Activated T-helper 9 cell treated with anti-CD3 and anti-CD28 coated beads, Interleukin-2, amount 50 U/mL, for 16 hours (primary cell): ENCODE results near the gene NFATC4.

ENCODE experiments used
- DNase-seq: peaks from one replicate; pipeline ENCODE4 v3.0.0-alpha.2; 2020; ENCODE audit warnings: low read depth

NFATC4 gene

DNA sequence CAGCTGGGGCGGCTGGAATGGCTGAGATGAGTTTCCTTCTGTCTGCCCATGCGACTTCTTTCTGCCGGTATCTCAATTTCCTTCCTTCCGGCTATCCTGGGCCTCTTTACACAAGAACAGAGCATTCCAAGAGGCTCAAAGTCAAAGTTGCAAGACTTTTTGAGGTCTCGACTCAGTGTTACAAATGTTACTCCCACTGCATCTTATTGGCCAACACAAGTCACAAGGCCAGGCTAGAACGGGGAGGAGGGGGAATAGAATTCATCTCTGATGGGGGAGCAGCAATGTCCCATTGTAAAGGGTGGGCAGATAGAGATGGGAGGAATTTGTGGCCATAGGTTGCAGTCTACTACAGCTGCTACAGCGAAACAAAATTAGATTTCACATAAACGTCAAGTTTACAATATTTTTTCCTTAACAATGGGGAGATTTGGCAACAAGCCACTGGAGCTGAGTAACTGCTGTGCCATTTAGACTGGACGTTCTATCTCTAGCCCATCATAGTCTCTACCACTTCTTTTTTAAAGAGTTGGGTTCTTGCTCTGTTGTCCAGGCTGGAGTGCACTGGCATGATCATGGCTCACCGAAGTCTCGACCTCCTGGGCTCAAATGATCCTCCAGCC, 21.4 kb downstream of the NFATC4 start:
- no peak for DNase-seq

DNA sequence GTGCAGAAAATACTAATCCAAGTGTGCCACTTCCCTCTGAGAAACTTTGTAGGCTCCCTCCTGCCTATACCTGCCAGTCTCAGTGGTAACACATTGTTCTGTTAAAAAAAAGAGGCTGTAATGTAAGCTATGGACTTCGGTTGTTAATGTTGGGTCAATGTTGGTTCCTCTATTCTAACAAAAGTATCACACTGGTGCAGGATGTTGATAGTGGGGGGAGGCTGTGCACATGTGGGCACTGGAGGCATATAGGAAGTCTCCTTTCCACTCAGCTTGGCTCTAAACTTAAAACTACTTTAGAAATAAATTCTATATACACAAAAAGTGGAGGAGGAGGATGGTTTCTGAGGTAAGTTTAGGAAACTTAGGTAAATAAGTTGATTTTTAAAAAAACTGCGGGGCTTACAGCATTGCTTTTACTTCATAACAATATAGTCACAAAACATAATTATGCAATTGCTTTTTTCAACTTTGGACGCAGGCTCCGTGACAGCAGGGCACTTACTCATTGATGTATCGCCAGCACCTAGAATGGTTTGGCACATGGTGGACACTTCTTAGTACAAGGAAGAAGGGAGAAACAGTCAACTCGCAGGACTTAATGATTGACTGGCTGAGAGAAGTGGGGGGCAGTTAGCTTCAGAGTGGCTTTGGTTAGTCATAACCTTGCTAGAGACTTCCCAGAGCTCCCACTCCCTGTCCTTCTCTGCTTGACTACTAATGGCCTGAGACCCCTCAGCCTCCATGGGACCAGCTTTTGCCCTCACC, 22.9 kb downstream of the NFATC4 start:
- no peak for DNase-seq

DNA sequence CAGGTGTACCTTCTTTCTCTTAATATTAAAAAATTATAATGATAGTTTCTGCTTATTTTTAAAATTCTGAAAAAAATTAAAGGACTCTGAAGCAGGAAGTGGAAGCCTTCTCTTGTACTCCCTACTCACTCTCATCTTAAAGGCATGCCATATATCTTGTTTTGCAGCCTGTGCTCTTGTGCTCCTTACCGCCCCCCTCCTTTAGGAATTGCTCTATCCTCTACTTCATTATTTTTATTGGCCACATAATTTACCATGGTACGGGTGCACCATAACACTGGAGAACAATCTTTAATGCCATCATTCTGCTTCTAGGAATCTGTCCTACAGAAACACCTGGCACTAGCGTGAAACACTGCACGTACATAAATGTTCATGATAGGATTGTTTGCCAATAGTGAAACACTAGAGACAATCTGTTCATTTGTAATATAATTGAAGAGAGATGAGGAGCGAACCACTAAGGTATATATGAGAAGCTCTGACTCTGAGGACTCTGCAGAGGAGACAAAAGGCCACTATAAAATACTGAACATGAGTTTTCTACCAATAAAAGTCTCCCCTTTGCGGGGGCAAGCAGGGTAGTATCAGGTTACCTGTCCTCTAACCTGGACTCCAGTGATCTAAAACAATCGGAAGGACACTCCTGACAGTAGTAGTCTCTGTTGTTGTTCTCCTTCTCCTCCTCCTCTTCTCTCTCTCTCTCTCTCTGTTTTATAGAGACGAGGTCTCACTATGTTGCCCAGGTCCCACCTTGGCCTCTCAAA, 24.5 kb downstream of the NFATC4 start:
- no peak for DNase-seq

DNA sequence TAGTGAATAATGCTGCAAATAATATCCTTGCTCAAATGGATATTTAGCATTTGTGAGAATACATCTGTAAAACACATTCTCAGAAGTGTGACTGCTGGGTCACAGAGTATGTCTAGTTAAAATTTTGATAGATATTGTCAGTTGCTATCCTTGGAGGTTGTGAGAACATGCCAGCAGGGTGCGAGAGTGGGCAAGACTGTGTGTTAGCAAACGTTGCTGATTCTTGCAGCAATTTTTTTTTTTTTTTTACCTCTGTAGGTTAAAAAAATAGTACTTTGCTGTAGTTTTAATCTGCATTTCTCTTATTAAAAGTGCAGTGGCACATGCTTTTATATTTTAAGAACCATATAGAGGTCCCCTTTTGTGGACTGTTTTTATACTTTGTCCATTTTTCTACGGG, 26.3 kb downstream of the NFATC4 start:
- no peak for DNase-seq

DNA sequence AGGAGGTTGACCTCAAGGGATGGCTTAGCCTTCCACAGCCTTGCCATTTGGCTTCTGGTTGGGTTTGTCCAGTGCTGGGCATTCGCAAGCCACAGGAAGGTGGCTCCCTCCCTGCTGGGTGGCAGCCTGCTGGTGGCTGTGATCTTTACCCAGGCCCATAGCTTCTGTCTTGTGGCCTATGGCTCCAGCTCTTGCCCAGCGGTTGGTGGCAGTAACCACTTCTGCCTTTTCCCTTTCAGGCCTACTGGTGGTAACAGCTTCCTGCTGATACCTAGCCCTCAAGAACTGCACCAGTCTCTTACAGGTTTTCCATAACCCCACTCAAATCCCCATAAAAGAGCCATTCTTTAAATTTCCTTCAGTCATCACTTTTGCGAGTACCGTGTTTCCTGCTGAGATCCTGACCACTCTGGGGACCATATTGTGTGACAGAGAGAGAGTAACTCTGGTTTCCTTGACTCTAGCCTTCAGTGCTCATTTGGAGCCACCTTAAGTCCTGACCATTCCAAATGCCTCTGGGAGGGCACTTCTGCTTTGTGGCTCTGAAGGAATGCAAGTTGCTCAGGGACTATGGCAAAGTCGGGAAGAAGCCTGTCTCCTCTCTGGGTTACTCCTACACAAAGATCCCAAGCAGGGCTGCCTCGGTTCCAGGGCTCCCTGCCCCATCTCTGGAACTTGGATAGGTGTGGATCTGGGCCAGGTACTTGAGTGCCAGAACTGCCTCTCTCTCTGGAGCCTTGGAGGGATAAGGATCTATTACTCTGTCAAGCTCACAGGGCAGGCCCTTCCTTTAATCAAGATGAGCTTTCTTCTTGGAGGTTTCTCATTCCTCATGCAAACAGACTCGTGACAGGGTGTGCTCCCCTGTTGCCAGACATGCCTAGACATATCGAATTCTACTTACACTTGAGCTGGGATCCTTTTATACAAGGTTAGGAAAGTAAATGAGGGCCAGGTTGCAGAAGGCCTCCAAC, 27.9 kb downstream of the NFATC4 start:
- DNase-seq: no peak

DNA sequence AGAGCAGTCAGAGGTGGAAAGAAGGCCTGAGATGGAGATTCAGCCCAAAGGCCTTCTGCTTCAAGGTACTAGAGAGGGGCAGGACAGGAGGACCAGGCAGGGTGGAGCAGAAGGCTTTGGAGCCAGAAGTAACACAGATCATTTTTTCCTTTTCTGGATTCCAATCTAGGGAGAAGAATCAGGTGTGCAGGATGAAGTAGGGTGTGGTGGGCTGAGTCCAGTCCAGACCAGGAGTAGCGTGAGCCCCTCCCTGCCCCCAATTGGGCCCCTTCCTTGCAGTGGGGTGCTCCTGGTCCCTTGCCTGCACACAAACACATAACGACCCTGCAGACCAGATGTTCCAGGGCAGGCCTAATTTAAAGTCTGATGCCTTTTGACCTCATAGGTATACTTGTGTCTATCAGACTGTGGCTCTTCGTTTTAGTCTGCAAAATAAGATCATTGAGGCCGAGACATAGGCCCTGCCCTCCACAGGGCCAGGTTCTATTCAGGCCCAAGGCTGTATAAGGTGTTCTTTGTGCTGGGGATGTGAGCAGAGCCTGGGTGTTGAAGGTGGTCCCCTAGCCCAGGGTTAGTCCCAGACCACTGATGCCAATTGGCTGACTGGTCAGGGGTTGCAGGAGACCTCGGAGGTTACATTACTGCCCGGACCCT, 29.8 kb downstream of the NFATC4 start:
- no peak for DNase-seq

DNA sequence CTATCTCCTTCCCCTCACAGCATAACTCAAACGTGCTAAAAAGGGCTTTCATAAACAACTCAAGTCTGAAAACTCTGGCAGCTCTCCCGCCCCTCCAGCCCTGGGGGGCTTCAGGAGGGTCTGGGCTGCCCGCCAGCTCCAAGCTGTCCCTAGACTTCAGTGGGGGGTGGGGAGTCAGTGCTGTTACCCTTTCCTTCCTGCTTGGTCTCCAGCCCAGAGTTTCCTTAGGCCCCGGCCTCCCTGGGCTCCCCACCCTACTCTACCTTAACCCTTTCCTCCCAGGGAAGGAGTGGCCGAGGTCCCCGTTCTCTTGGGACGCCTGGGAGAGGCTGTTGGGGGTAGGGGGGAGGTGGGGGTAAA, 30.3 kb downstream of the NFATC4 start:
- DNase-seq: no peak

DNA sequence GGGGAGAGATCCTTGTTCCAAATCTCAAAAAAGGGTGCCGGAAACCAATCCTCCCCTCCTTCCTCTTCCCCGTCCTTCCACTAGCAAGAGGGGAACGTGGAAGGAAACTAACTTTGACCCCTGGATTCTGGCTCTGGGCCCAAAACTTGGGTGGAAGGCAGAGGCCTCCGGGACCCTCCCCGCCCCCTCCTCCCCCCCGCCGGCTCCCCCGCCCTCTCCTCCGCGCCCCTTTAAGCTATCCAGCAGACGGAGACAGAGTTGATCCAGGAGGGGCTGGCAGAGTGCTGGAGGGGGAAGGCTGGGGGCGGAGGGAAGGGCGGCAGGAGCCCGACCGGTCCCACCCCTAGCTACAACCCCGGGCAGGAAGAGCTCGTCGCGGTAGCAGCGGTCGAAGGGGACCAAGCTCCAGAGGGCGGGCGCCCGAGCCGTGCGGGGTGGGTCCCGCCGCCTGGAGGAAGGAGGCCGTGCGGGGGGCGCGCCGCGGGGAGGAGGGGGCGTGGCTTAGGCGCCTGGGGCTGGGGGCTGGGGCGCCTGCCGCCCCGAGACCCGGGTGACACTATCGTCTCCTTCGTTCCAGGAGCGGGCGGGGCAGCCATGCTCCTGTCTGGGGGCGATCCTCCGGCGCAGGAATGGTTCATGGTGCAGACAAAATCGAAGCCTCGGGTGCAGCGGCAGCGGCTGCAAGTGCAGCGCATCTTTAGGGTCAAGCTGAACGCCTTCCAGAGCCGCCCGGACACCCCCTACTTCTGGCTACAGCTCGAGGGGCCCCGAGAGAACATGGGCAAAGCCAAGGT, 30.9 kb downstream of the NFATC4 start, which contains the start of gene NYNRIN:
TSS of gene NYNRIN (plus strand) at position 351 of the 794 bp plus-strand sequence. CDS start at position 595, 244 bp downstream.
- DNase-seq: no peak

DNA sequence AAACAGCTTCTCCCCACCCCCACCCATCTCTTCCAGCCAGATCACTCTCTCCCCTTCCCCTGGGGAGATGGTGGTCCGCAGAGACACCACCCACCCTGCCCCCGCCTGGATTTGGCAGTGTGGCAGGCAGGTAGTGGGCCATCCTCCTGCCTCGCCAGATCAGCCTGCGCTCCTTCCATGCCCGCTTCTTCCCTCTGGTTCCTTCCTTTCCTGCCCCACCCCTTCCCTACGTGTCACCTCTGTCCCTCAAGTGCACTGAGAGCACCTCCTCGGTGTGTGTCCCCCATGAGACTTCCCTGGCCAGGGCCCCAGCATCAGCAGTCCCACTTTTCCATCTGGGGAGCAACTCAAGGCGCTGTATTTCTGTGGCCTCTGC, 31.5 kb downstream of the NFATC4 start:
- no peak for DNase-seq

DNA sequence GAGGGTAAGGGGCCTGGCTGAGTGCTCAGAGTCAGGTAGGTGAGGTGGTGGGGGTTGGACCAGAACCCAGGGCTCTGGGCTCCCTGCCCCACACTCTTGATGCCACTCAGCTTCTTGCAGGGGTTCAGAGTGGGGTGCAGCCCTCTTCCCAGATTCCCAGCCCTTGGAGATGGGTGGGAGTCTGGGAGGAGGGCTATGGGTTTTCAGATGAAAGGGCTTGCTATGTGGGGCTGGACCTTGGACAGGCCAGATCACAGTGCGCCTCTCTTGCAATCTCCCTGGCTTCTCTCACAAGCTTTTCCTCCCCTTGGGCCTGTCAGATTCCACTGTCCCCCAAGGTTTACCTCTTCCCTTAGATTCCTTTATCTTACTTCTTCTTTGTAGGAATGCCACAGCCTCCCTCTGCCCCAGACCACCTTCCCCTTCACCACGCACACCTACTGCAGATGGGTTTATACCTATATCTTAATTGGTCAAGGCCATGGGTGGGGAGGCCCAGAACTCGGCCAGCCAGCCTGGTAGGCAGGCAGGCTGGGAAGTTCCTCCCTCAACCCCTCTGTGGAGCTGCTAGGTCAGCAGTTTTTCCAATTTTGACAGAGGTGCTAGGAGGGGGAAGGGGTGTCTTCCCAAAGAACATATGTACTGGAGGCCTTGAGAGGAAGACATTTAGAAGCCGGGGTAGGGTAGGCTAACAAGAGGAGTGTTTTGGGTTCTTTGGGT, 32.2 kb downstream of the NFATC4 start:
- no peak for DNase-seq

DNA sequence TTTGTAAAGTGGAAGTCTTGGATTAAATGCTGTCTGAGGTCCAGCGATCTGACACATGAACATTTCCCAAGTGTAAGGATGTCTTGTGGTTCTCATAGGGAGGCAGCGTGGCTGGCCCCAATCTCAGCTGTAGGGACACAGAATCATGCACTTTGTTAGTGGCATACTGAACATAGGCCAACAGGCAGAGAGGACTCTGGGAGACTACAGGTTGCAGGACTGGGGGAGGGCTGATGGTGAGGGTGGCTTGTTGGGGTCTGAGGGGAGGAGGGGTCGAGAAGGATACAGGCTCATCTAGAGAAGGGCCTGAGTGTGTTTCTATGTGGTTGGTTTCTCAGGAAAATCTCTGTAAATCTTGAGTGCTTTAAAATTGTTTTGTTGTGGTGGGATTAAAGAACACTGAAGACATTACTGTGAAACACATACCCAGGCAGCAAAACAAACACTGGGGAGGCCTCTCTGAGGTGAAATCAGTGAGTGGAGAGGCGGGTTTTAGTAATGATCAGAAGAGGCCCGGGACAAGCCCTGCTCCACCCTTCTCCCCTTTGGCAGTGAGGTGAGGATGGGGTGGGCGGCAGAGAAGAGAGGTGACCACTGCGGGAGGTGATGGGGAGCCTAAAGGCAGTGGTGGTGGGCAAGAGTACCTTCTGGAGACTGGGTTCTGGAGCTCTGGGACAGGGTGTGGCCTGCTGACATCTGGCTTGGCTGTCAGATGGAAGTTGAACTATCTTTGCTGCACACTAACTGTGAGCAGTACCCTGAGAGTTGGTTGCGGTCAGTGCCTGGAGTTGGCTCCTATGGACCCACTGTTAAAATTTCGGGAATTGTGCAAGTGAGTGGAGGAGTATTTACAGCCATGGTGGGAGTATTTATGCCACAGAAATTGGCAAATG, 34.1 kb downstream of the NFATC4 start:
- no peak for DNase-seq

DNA sequence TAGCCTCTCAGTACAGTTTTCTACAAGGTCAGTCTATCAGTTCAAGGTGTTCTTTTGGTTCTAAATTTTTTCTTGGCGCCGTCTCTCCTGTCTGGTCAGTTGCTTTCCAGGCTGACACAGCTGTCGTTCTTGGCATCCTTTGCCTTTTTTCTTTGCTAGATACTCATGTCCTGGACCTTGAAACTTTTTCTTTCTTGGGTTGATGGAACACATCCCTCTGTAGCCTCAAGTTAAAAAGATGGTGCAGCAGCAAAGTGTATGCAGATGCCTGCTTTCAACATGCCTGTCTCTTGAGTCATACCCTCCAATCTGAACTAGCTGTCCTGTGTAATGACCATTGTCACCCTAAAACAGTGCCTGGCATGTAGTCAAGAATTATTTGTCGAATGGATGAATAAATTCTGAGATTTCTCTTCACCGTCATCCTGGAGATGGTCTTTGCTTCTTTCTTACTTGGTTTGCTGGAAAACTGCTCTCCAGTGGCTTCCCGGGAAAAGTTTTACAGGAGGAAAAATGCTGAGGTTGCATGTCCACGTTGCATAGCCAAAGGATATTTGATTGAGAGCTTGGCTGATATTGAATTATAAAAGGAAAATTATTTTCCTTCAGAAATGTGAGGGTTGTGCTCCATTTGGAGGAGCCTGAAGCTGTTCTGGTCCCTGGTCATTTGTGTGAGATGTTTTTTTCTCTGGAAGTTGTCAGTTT, 35.5 kb downstream of the NFATC4 start:
- no peak for DNase-seq

DNA sequence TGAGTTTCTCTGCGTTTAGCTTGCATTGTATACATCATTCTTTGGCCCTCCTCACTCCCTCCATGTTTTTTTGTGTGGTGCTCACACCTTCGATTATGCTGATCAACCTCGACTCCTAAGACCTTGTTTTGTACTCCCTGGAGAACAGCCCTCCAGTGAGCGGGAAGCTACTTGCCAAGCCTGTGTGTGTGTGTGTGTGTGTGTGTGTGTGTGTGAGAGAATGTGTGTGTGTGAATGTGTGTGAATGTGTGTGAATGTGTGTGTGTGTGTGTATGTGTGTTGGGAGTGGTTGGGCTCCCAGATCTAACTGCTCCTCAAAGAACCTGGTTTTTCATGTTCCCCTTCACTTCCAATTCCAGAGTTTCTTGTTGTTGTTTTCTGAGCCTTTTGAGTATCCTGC, 36.8 kb downstream of the NFATC4 start:
- DNase-seq: no peak

DNA sequence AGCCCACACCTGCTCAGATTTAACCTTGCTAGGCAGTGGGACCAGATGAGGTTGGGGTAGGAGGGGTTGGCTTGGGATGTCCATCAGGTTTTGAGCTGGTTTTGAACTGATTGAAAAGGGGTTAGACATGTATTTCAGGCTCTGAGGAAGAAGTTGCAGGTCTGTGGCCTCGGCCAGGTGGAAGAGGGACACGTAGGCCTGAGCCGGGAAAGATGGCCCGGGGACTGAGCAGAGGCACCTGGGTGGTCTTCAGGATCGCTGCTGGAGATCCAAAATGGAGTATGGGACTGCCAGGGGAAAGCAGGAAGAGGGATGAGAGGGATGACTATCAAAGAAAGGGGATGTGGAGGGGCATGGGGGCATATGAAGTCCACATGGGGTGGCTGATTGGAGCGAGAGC, 38.4 kb downstream of the NFATC4 start:
- no peak for DNase-seq

DNA sequence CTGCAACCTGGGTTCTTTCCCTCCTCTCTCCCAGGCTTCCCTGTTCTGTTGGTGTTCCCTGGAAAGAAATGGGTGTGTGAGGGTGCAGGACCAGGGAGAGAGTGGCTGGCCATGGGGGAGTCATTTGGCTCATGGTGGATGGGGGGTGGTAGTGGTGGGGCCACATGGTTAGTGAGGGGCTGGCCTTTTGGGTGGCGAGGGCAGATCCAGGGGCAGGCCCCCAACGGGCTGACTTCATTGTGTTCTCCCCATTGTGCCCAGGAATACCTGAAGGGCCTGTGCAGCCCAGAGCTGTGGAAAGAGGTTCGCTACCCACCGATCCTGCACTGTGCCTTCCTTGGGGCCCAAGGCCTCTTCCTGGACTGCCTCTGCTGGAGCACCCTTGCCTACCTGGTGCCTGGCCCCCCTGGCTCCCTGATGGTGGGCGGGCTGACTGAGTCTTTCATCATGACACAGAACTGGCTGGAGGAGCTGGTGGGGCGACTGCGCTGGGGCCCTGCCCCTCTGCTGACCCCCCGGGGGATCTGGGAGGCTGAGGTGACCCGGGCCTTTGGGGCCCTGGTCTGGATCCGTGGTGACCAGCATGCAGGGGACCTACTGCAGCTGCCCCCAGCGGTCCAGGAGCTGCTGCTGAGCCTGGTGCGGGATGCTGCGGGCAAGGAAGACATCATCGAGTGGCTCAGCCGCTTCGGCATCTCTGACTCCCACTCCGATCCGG, 39.8 kb downstream of the NFATC4 start:
- DNase-seq: no peak

DNA sequence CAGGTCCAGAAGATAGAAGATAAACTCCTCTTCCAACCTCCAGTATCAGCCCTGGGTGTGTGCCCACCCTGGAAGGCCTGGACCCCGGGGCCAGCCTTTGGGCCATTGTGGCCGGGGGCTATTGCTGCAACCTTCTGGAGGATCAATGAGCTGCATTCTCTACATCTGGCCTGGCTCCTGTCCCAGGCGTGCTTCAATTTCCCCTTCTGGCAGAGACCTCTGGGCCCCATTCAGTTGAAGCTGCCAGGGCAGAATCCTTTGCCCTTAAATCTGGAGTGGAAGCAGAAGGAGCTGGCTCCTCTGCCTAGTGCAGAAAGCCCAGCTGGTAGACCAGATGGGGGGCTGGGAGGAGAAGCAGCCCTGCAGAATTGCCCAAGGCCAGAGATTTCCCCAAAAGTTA, 40.8 kb downstream of the NFATC4 start:
- DNase-seq: no peak

DNA sequence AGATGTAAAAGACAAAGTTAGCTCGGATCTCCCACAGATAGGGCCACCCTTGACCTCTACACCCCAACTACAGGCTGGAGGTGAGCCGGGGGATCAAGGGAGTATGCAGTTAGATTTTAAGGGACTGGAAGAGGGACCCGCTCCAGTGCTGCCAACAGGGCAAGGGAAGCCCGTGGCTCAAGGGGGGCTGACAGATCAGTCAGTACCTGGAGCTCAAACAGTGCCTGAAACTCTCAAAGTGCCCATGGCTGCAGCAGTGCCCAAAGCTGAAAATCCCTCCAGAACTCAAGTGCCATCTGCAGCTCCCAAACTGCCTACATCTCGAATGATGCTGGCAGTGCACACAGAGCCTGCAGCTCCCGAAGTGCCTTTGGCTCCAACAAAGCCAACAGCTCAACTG, 41.2 kb downstream of the NFATC4 start:
- no peak for DNase-seq

DNA sequence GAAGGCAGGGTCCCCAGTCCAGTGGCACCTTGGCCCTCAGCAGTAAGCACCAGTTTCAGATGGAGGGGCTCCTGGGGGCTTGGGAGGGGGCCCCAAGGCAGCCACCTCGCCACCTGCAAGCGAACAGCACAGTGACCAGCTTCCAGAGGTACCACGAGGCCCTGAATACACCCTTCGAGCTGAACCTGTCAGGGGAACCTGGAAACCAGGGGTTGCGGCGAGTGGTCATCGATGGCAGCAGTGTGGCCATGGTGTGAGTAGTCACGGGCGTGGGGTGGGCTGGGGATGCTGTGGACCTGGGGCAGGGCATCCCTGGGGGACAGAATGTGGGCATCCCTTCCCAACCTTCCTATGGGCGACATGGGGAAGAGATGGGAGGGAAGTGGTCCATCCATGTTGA, 42.0 kb downstream of the NFATC4 start:
- DNase-seq: no peak
